Astrocyte of the cerebellum (primary cell): Measurements from ENCODE around the gene KAT7.

Source experiments
- DNase-seq: peaks from one replicate; pipeline ENCODE4 v3.0.0-alpha.2; 2011; ENCODE audit warnings: low read depth
- H3K4me3 ChIP-seq: 2 replicates; pipeline ENCODE4 v1.5.1; 2011; ENCODE audit warnings: mild to moderate bottlenecking, low read depth, low read length, moderate library complexity
- CTCF ChIP-seq: IDR thresholded peaks from 2 replicates; pipeline ENCODE4 v1.5.1; 2012; ENCODE audit warnings: low read length, low read depth, moderate library complexity, mild to moderate bottlenecking; ENCODE audit errors: missing control alignments
- in situ Hi-C: cut with HindIII; loops from 2 replicates; pipeline ENCODE4 v1.10.0; 2017; ENCODE audit warnings: low sequenced_read_pairs

The KAT7 gene

DNA sequence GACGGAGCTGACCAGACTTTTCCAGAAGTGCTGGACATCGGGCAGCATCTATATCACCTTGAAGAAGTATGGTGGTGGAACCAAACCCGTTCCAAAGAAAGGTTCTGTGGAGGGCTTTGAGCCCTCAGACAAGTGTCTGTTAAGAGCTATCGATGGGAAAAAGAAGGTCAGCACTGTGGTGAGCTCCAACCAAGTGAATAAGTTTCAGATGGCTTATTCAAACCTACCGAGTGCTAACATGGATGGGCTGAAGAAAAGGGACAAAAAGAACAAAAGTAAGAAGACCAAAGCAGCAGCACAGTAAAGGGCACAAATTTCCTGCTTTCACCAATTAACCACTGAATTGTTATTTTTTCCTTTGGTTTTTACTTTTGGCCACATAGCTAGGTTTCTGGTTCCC lies 6.9 kb downstream of the KAT7 start:
- in situ Hi-C loops = no loop called here
- no peak for TF ChIP-seq CTCF
- H3K4me3 ChIP-seq = no peak overlapping the region
- no peak for DNase-seq

DNA sequence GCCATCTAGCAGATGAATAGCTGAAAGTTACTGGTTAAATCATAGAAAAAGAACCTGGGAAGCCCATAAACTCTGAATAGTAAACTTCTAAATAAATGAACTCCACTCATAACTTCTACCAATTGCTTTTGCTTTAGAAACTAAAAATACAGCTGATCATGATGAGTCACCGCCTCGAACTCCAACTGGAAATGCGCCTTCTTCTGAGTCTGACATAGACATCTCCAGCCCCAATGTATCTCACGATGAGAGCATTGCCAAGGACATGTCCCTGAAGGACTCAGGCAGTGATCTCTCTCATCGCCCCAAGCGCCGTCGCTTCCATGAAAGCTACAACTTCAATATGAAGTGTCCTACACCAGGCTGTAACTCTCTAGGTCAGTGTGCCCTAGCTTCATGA lies 9.7 kb downstream of the KAT7 start:
- no peak for DNase-seq
- in situ Hi-C loops = no loop called here

GRCh38 chr17:49798738-49799137 lies 10.3 kb downstream of the KAT7 start:
- in situ Hi-C loops = no loop called here
- no peak for TF ChIP-seq CTCF
- DNase-seq = no peak
- H3K4me3 ChIP-seq = no peak overlapping the region

More for the DNA sequence above, 9.7 kb downstream of the KAT7 start:
- no peak for TF ChIP-seq CTCF
- H3K4me3 ChIP-seq = no peak overlapping the region

GRCh38 chr17:49809056-49809455 lies 20.6 kb downstream of the KAT7 start:
- no peak for DNase-seq
- in situ Hi-C loops = no loop called here
- no peak for TF ChIP-seq CTCF
- no peak overlapping the region for H3K4me3 ChIP-seq

DNA sequence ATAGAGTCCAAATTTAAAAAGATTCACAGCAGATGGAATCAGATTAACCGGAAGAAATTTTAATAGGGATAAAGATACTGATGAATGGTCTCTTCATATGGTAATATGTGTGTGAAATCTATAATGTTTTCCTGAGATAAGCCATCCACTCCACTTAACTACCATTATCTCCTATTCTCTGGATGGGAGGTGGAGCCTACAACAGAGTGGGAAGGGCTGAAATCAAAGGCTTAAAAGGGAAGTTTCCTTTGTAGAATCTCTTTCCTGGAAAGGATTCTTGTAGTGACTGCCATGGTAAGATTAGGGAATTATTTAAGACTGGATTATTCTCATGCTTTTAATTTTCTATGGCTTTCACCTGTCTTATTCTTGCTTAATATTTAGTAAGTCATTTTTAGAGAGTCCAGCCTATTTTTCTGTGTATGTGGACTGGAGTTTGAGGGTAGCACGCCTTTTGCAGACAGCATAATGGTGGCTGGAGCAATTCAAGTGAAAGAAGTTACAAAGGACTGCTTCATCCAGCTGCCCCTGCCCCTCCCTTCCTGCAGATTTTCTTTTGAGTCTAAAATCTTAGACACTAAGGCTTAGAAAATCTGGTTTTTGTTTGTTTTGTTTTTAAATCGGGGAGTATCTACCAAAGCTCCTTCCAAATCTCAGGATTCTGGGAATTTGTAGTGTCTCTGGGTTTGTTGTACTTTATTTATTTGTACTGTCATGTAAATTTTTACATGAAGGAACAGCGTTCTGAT lies 26.5 kb downstream of the KAT7 start:
- no peak for DNase-seq
- in situ Hi-C loops = no loop called here
- TF ChIP-seq CTCF = no peak
- no peak overlapping the region for H3K4me3 ChIP-seq

GRCh38 chr17:49815761-49816281 lies 27.3 kb downstream of the KAT7 start:
- in situ Hi-C loops = no loop called here
- no peak for DNase-seq
- no peak overlapping the region for H3K4me3 ChIP-seq
- TF ChIP-seq CTCF = no peak
